ENCODE measurements around the gene NEU2. TPM values are rescaled to one million over a fixed set of nuclear protein-coding genes. Genes with fewer than 3 reads are reported as not detected.

NEU2 gene
- total and polyA plus RNA-seq, 9 of the 15 experiments (the other 6 are each of a cell fraction or from before 2014, with no cell fraction given), result not detected

GRCh38 chr2:232998666-232998985 lies 33.8 kb upstream of the NEU2 start:
- BruUV-seq (replicated peaks), result no TSS peak
- intact Hi-C loops (cut with micrococcal nuclease) (no loop called here), in situ Hi-C loops (cut with MboI) (no loop called here)
- no peak overlapping the region for H2AFZ ChIP-seq (ENCODE audit: low read depth, low read length)
- no peak for DNase-seq (ENCODE audit: extremely low read depth in 1 of 4, low spot score in 3 of 4)
- no peaks in the 10 kb centered on the region for H3K9me1 ChIP-seq (ENCODE audit: control insufficient read depth, insufficient read depth, low read length)
- no peaks in the 10 kb centered on the region for H3K79me2 ChIP-seq (ENCODE audit: control insufficient read depth, insufficient read depth, low read length)
- no peak overlapping the region for H3K4me3 ChIP-seq
- ChIA-PET CTCF (ENCODE audit: low intra/inter-chr PET ratio) (no interaction called here), POLR2A (no interaction called here)
- no peak for FAIRE-seq
- H3K27ac ChIP-seq (ENCODE audit: extremely low read depth, low read depth, low read length), result no peak overlapping the region
- no peaks in the 10 kb centered on the region for H4K20me1 ChIP-seq (replicated peaks; ENCODE audit: control insufficient read depth, insufficient read depth, low read length)
- no peak for ATAC-seq
- no peaks in the 10 kb centered on the region for H3K36me3 ChIP-seq (ENCODE audit: control insufficient read depth, insufficient read depth, low read length)
- TF ChIP-seq HDAC8 (tag; IDR thresholded peaks at IDR 0.05) (no peak), TAF7 (tag; IDR thresholded peaks at IDR 0.05) (no peak), ZNF583 (CRISPR knock-in tag; IDR thresholded peaks at IDR 0.05) (no peak), THRAP3 (IDR thresholded peaks at IDR 0.05; ENCODE audit: borderline replicate concordance) (no peak), EGR1 (conservative IDR thresholded peaks at IDR 0.05) (no peak), CBX8 (IDR thresholded peaks at IDR 0.05; ENCODE audit: borderline replicate concordance, extremely low read depth, low read depth, low read length, poor library complexity, severe bottlenecking) (no peak), MYBL2 (IDR thresholded peaks at IDR 0.05; ENCODE audit: low read depth) (no peak), MYBL2 (CRISPR knock-in tag; IDR thresholded peaks at IDR 0.05; ENCODE audit: borderline replicate concordance) (no peak)
- TF ChIP-seq, protein P1, sequence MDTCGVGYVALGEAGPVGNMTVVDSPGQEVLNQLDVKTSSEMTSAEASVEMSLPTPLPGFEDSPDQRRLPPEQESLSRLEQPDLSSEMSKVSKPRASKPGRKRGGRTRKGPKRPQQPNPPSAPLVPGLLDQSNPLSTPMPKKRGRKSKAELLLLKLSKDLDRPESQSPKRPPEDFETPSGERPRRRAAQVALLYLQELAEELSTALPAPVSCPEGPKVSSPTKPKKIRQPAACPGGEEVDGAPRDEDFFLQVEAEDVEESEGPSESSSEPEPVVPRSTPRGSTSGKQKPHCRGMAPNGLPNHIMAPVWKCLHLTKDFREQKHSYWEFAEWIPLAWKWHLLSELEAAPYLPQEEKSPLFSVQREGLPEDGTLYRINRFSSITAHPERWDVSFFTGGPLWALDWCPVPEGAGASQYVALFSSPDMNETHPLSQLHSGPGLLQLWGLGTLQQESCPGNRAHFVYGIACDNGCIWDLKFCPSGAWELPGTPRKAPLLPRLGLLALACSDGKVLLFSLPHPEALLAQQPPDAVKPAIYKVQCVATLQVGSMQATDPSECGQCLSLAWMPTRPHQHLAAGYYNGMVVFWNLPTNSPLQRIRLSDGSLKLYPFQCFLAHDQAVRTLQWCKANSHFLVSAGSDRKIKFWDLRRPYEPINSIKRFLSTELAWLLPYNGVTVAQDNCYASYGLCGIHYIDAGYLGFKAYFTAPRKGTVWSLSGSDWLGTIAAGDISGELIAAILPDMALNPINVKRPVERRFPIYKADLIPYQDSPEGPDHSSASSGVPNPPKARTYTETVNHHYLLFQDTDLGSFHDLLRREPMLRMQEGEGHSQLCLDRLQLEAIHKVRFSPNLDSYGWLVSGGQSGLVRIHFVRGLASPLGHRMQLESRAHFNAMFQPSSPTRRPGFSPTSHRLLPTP (IDR thresholded peaks at IDR 0.05; ENCODE audit: borderline replicate concordance, extremely low read depth, insufficient read length), result no peak
- TF ChIP-seq, protein P2, sequence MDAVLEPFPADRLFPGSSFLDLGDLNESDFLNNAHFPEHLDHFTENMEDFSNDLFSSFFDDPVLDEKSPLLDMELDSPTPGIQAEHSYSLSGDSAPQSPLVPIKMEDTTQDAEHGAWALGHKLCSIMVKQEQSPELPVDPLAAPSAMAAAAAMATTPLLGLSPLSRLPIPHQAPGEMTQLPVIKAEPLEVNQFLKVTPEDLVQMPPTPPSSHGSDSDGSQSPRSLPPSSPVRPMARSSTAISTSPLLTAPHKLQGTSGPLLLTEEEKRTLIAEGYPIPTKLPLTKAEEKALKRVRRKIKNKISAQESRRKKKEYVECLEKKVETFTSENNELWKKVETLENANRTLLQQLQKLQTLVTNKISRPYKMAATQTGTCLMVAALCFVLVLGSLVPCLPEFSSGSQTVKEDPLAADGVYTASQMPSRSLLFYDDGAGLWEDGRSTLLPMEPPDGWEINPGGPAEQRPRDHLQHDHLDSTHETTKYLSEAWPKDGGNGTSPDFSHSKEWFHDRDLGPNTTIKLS (IDR thresholded peaks at IDR 0.05; ENCODE audit: borderline replicate concordance, low read depth), result no peak
- TF ChIP-seq, protein P3, sequence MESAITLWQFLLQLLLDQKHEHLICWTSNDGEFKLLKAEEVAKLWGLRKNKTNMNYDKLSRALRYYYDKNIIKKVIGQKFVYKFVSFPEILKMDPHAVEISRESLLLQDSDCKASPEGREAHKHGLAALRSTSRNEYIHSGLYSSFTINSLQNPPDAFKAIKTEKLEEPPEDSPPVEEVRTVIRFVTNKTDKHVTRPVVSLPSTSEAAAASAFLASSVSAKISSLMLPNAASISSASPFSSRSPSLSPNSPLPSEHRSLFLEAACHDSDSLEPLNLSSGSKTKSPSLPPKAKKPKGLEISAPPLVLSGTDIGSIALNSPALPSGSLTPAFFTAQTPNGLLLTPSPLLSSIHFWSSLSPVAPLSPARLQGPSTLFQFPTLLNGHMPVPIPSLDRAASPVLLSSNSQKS (CRISPR knock-in tag; IDR thresholded peaks at IDR 0.05), result no peak
- peaks cover 0 to 7% of the 10 kb centered on the region in 2 experiments; a peak in 1 of 5 replicates for H3K4me1 ChIP-seq (replicated peaks in 1 of 2; ENCODE audit: control insufficient read depth in 2 of 2, insufficient read depth in 2 of 2, low read length in 2 of 2)
- no peak overlapping the region for H3K4me2 ChIP-seq (ENCODE audit: insufficient read depth, low read length)
- H3K27me3 ChIP-seq (ENCODE audit: control insufficient read depth in 2 of 2, insufficient read depth in 2 of 2, low read length in 2 of 2), result peaks cover 0 to 18% of the 10 kb centered on the region in 2 experiments; a peak in 2 of 5 replicates
- H3K9me3 ChIP-seq (replicated peaks; ENCODE audit: control insufficient read depth, insufficient read depth, low read depth, low read length), result no peaks in the 10 kb centered on the region
- WGBS (ENCODE audit: insufficient coverage, low coverage, missing lambda C conversion rate), result 5% methylated on average over 3 of the region's 5 CpGs
- H3K9ac ChIP-seq (ENCODE audit: insufficient read depth in 1 of 2, low read depth in 2 of 2, low read length in 2 of 2), result no peak overlapping the region
